22Rv1 (cell line): ENCODE measurements around the gene PLXNA2.

Experiments
- ZFX ChIP-seq: fragments of 450-650 bp; IDR thresholded peaks from 2 replicates; pipeline ENCODE4 v1.6.1; 2017; ENCODE audit warnings: antibody characterized with exemption, borderline replicate concordance
- TF ChIP-seq, protein P1 (sequence below): fragments of 450-650 bp; IDR thresholded peaks from 2 replicates; pipeline ENCODE4 v1.5.1; 2017; ENCODE audit warnings: mild to moderate bottlenecking

DNA sequence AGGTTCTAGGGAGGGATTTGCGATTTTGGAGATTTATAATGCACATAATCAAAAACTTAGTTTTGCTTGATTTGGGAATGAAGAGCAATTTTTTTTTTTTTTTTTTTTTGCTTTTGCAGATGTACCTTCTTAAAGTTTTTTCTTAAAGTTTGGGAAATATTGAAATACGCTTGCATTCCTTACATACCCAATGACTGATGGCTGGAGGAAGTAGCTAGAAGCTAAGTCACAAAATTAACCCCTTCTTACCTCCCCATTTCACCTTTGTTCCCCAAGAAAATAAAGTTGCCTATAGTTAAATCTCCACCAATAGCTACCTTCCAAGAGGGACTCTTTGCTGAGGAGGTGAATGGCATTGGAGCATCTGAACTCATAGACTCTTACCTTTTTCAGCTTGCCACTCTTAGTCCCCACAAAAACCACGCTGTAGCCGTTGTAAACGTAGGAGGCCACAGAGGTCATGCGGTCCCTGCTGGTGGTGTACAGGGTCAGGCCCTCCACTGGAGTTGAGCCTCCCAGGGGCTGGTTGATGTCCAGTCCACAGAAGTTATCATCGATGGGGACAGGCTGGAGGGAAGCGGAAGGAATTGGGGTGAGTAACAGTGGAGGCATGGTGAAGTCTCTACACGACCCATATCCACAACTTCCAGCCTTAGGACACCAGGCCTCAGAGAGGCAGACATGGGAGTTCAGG is 34.1 kb downstream of the PLXNA2 start:
- TF ChIP-seq, protein P1, sequence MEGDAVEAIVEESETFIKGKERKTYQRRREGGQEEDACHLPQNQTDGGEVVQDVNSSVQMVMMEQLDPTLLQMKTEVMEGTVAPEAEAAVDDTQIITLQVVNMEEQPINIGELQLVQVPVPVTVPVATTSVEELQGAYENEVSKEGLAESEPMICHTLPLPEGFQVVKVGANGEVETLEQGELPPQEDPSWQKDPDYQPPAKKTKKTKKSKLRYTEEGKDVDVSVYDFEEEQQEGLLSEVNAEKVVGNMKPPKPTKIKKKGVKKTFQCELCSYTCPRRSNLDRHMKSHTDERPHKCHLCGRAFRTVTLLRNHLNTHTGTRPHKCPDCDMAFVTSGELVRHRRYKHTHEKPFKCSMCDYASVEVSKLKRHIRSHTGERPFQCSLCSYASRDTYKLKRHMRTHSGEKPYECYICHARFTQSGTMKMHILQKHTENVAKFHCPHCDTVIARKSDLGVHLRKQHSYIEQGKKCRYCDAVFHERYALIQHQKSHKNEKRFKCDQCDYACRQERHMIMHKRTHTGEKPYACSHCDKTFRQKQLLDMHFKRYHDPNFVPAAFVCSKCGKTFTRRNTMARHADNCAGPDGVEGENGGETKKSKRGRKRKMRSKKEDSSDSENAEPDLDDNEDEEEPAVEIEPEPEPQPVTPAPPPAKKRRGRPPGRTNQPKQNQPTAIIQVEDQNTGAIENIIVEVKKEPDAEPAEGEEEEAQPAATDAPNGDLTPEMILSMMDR, result no peak
- TF ChIP-seq ZFX, result no peak
